Activated CD8-positive, alpha-beta T cell treated with anti-CD3 and anti-CD28 coated beads, Interleukin-2, amount 10 ng/mL, durations not matched to agents 7 days and 5 days (primary cell): ENCODE data around the gene IFNA21. TPM values are rescaled to one million over a fixed set of nuclear protein-coding genes. Genes with fewer than 3 reads are reported as not detected.
"Not testable (repeated sequence)": the region's sequence is repeated elsewhere in the genome, so short reads cannot be mapped to it uniquely, and the experiment has no call there.

Experiments used
- ATAC-seq: fragments of 150-1000 bp; cut with Tn5 transposase; one replicate; pipeline ENCODE4 v1.10.0; 2021; ENCODE audit warnings: moderate library complexity
- CTCF ChIA-PET: fragments of 350-600 bp; sonication (Branson Sonifier 250); formaldehyde crosslinking; loops from one replicate; lab custom pipeline; 2021; ENCODE audit warnings: antibody characterized with exemption; lab: Charles Lee
- POLR2A ChIA-PET: fragments of 350-600 bp; sonication (Branson Sonifier 250); formaldehyde crosslinking; loops from one replicate; lab custom pipeline; 2021; ENCODE audit warnings: antibody characterized with exemption; lab: Charles Lee
- DNase-seq: peaks from one replicate; pipeline ENCODE4 v3.0.0-alpha.2; 2020
- H3K27ac Mint-ChIP-seq: one replicate; pipeline ENCODE4 v1.8.0; 2021; ENCODE audit warnings: mild to moderate bottlenecking, mixed read lengths
- H3K27me3 Mint-ChIP-seq: one replicate; pipeline ENCODE4 v1.8.0; 2021; ENCODE audit warnings: low read depth, mixed read lengths
- H3K36me3 Mint-ChIP-seq: one replicate; pipeline ENCODE4 v1.8.0; 2021; ENCODE audit warnings: low read depth, mixed read lengths
- H3K4me1 Mint-ChIP-seq: one replicate; pipeline ENCODE4 v1.8.0; 2021; ENCODE audit warnings: low read depth, mixed read lengths
- H3K4me3 Mint-ChIP-seq: one replicate; pipeline ENCODE4 v1.8.0; 2021; ENCODE audit warnings: mild to moderate bottlenecking, mixed read lengths
- H3K9me3 Mint-ChIP-seq: one replicate; pipeline ENCODE4 v1.8.0; 2022; ENCODE audit warnings: mixed read lengths; ENCODE audit not compliant: insufficient read depth
- total RNA-seq, 2 experiments: library from RNA; stranded (reverse); gene quantifications; one replicate each; pipeline ENCODE4 v1.2.3, GENCODE V29; 2021

IFNA21 gene
- not detected for total RNA-seq

DNA sequence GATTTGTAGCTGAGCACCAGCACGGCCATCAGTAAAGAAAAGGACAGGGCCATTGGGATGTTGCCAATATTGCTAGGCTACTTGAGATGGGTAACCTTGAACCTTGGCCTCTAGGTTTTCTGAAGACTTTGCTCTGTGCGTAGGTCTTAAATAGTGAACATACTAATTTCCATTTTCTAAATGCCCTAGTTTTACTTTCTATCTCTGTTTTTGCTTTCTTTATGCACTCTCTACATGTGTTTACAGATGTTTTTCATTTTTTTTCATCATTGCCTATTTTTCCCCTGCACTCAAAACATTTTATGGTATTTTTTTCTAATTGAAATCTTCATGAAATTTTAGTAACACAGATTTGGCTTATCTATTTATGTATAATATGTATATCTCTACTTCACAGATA lies at the start of gene IFNA21:
Gene IFNA21, minus strand, starts transcription at position 101 of the 400 bp plus-strand sequence. Its CDS starts 48 bp downstream, at position 53.
- H3K4me3 Mint-ChIP-seq, H3K9me3 Mint-ChIP-seq, H3K27ac Mint-ChIP-seq, DNase-seq, POLR2A ChIA-PET, ATAC-seq, H3K27me3 Mint-ChIP-seq: not testable (repeated sequence)
- CTCF ChIA-PET = interaction anchor here (1.2 to 1.8 kb wide), 3 partner anchors 13 to 229 kb away, joined by 4 to 6 read pairs (median 5); no protein-coding TSS in a partner anchor
- Mint-ChIP-seq H3K4me1 (peaks cover 18% of the 10 kb centered on the region), H3K36me3 (peaks cover 12% of the 10 kb centered on the region)

DNA sequence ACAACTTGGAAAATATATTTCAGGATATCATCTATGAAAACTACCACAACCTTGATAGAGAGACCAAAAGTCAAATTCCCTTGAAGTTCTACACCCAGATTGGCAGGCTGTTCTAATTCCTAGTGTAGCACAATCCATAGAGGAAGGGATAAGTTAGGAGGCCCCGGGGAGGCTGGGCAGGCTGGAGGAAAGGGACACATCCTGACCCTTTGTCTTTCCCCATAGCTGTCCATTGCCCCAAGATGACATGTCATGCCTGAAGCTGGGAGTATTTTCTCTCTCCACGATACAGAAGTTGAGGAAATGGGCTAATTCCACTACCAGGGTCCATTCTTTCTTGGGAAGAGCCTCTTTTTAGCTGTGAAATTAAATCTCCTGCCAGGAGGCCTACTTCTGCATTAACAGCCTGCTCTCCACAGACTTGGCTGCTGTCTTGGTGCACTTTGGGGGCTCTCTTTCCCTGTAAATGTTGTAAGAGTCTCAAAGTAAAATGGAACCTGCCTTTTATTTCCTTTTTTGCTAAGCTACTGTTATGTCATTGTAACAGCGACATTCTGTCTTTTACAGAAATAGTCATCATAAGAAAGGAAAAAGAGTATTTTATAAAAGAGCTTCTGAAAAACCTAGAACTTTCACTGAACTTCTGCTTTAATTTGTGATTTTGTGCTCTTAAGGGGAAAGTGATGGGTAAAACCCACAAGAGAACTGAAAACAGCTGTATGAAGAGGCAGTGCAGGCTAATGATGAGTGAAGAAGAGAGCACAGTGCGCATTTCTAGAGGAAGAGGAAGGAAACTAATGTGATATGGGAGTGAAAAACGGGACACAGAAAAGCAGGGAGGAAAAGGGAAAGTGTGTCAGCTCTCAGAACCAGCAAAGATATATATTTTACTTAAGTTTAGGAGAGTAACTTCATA lies 47.2 kb upstream of the IFNA21 start:
- peak; percentile 57 for ATAC-seq
- H3K4me1 Mint-ChIP-seq, POLR2A ChIA-PET, H3K4me3 Mint-ChIP-seq, H3K27ac Mint-ChIP-seq, DNase-seq, H3K9me3 Mint-ChIP-seq, H3K36me3 Mint-ChIP-seq: not testable (repeated sequence)
- CTCF ChIA-PET = interaction anchor here (0.7 to 1.8 kb wide), 20 partner anchors 9 to 1317 kb away, joined by 3 to 16 read pairs (median 4); no protein-coding TSS in a partner anchor
- H3K27me3 Mint-ChIP-seq = peaks cover 25% of the 10 kb centered on the region

DNA sequence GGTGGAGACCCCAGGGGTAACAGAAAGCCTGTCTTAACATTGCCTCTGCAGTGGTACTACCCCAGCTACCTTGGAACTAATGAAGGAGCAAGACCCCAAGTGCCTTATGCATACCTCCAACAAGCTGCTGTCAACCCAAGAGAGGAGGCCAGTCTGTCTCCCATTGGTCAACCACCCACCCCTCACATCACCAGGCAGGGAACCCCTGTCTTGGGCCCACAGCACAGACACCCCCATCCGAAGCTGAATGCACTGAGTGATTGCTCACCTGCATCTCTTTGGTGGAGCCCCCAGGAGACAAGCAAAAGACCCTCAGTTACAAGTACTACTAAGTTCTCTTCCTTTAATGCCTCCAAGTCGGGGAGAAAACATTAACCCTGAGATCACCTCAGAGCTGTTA lies 45.7 kb upstream of the IFNA21 start:
- H3K4me3 Mint-ChIP-seq, DNase-seq, H3K4me1 Mint-ChIP-seq, H3K36me3 Mint-ChIP-seq, POLR2A ChIA-PET, H3K9me3 Mint-ChIP-seq, H3K27ac Mint-ChIP-seq, ATAC-seq: not testable (repeated sequence)
- H3K27me3 Mint-ChIP-seq = peaks cover 15% of the 10 kb centered on the region
- CTCF ChIA-PET = interaction anchor here (1.3 to 2.1 kb wide), 3 partner anchors 17 to 222 kb away, joined by 4 to 9 read pairs (median 4); no protein-coding TSS in a partner anchor

DNA sequence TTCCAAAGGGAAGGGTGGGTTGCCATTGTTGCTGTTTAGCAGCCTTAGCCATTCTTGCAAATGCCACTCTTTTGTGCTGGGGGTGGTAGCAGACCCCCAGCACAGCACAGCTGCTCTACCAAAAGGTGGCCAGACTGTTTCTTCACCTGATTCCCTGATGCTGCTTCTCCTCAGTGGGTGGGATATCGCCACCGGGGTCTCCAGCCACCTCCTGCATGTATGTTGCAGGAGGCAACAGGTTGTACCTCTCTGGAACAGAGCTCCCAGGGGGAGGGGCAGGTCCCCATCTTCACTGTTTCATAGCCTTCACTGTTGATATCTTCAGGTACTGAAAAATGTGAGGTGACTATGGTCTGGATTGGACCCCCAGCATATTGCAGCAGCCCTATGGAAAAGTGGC lies 44.3 kb upstream of the IFNA21 start:
- CTCF ChIA-PET = interaction anchor here (2.1 kb wide), 1 partner anchor 15 kb away, joined by 9 read pairs; no protein-coding TSS in a partner anchor
- not testable (repeated sequence) for H3K9me3 Mint-ChIP-seq, ATAC-seq, H3K4me1 Mint-ChIP-seq, DNase-seq, H3K27ac Mint-ChIP-seq, H3K36me3 Mint-ChIP-seq, H3K4me3 Mint-ChIP-seq
- peaks cover 10% of the 10 kb centered on the region for H3K27me3 Mint-ChIP-seq
- POLR2A ChIA-PET = interaction anchor here (0.6 kb wide), 1 partner anchor 448 kb away, joined by 3 read pairs; no protein-coding TSS in a partner anchor

DNA sequence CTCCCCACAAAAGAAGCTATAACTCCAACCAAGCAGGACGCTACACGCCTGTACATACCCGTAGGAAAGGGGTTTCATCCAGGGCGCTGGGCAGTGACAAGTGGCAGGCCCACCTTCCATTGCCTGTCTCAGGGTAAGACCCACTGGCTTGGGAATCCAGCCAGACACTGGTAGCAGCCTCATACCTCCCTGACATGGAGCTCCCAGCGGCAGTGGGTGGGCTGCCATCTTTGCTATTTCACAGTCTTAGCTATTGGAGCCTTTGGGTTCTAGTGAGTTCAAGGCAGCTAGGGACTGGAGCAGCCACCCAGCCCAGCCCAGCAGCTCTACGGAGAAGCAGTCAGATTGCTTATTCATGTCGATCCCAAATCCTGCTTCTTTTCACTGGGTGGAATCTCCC lies 43.9 kb upstream of the IFNA21 start:
- Mint-ChIP-seq H3K9me3 (no peaks in the 10 kb centered on the region), H3K36me3 (no peaks in the 10 kb centered on the region), H3K4me1 (peaks cover 3% of the 10 kb centered on the region), H3K27ac (no peak overlapping the region), H3K27me3 (peaks cover 9% of the 10 kb centered on the region), H3K4me3 (no peak overlapping the region)
- POLR2A ChIA-PET = interaction anchor here (0.6 kb wide), 1 partner anchor 448 kb away, joined by 3 read pairs; no protein-coding TSS in a partner anchor
- ATAC-seq (no peak), DNase-seq (no peak)
- CTCF ChIA-PET = no interaction called here

DNA sequence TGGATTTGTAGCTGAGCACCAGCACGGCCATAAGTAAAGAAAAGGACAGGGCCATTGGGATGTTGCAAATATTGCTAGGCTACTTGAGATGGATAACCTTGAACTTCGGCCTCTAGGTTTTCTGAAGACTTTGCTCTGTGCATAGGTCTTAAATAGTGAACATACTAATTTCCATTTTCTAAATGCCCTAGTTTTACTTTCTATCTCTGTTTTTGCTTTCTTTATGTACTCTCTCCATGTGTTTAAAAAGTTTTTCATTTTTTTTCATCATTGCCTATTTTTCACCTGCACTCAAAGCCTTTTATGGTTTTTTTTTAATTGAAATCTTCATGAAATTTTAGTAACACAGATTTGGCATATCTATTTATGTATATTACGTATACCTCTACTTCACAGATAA lies 40.6 kb upstream of the IFNA21 start, which contains the start of gene IFNA10:
Gene IFNA10, minus strand, starts transcription at position 101 of the 400 bp plus-strand sequence. Its CDS starts 46 bp downstream, at position 55.
- H3K4me1 Mint-ChIP-seq, H3K36me3 Mint-ChIP-seq: not testable (repeated sequence)

DNA sequence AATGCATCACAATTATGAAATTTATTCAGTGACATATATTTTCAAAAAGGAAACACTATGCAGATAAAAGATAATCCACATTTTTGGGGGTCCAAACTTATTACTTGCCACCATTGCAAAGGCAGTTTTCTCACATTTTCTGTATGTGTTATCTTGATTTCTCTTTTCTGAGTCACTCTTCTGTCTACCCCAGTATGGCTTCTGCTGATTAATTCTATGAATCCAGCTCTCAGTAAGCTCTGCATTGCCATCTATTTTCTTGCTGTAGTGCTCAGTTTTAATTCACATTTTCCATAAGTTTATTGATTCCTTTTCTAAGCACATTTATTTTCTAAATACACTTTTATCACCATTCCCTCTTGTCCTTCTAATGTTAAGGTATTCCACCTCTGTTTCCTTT lies 38.7 kb upstream of the IFNA21 start:
- ChIA-PET CTCF (interaction anchor here (1.3 kb wide), 1 partner anchor 8 kb away, joined by 3 read pairs; no protein-coding TSS in a partner anchor), POLR2A (no interaction called here)
- H3K36me3 Mint-ChIP-seq = no peaks in the 10 kb centered on the region
- H3K4me3 Mint-ChIP-seq = no peak overlapping the region
- DNase-seq = no peak
- ATAC-seq = no peak
- H3K4me1 Mint-ChIP-seq = no peaks in the 10 kb centered on the region
- H3K27me3 Mint-ChIP-seq = peaks cover 26% of the 10 kb centered on the region
- no peaks in the 10 kb centered on the region for H3K9me3 Mint-ChIP-seq
- no peak overlapping the region for H3K27ac Mint-ChIP-seq

More for the DNA sequence above, 40.6 kb upstream of the IFNA21 start, which contains the start of gene IFNA10:
- H3K9me3 Mint-ChIP-seq, H3K4me3 Mint-ChIP-seq, DNase-seq, H3K27ac Mint-ChIP-seq, POLR2A ChIA-PET, ATAC-seq: not testable (repeated sequence)
- H3K27me3 Mint-ChIP-seq = peaks cover 17% of the 10 kb centered on the region
- CTCF ChIA-PET = interaction anchor here (1.2 kb wide), 1 partner anchor 12 kb away, joined by 5 read pairs; no protein-coding TSS in a partner anchor

DNA sequence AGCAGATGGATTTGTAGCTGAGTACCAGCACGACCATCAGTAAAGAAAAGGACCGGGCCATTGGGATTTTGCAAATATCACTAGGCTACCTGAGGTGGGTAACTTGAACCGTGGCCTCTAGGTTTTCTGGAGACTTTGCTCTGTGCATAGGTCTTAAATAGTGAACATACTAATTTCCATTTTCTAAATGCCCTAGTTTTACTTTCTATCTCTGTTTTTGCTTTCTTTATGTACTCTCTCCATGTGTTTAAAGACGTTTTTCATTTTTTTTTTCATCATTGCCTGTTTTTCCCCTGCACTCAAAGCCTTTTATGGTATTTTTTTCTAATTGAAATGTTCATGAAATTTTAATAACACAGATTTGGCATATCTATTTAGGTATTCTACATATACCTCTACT lies 35.6 kb upstream of the IFNA21 start, which contains the start of gene IFNA7:
Gene IFNA7, minus strand, starts transcription at position 101 of the 400 bp plus-strand sequence. Its CDS starts 40 bp downstream, at position 61.
- H3K4me3 Mint-ChIP-seq, CTCF ChIA-PET, H3K36me3 Mint-ChIP-seq, ATAC-seq, H3K4me1 Mint-ChIP-seq, H3K27ac Mint-ChIP-seq, POLR2A ChIA-PET, DNase-seq, H3K9me3 Mint-ChIP-seq: not testable (repeated sequence)
- peaks cover 35% of the 10 kb centered on the region for H3K27me3 Mint-ChIP-seq

DNA sequence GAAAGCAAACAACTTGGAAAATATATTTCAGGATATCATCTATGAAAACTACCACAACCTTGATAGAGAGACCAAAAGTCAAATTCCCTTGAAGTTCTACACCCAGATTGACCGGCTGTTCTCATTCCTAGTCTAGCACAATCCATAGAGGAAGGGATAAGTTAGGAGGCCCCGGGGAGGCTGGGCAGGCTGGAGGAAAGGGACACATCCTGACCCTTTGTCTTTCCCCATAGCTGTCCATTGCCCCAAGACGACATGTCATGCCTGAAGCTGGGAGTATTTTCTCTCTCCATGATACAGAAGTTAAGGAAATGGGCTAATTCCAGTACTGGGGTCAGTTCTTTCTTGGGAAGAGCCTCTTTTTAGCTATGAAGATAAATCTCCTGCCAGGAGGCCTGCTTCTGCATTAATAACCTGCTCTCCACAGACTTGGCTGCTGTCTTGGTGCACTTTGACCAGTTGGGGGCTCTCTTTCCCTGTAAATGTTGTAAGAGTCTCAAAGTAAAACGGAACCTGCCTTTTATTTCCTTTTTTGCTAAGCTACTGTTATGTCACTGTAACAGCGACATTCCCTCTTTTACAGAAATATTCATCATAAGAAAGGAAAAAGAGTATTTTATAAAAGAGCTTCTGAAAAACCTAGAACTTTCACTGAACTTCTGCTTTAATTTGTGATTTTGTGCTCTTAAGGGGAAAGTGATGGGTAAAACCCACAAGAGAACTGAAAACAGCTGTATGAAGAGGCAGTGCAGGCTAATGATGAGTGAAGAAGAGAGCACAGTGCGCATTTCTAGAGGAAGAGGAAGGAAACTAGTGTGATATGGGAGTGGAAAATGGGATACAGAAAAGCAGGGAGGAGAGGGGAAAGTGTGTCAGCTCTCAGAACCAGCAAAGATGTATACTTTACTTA lies 28.7 kb upstream of the IFNA21 start:
- peak; percentile 94 for ATAC-seq
- DNase-seq = peak; percentile 69
- Mint-ChIP-seq H3K4me3 (peak overlapping the region; percentile 33), H3K27me3 (peaks cover 19% of the 10 kb centered on the region)
- H3K9me3 Mint-ChIP-seq, H3K4me1 Mint-ChIP-seq, H3K36me3 Mint-ChIP-seq, POLR2A ChIA-PET, H3K27ac Mint-ChIP-seq: not testable (repeated sequence)
- CTCF ChIA-PET = interaction anchor here (0.6 to 2.7 kb wide), 52 partner anchors 9 to 883 kb away, joined by 3 to 26 read pairs (median 5); partner anchors contain the start of genes IFNA14 and KLHL9

DNA sequence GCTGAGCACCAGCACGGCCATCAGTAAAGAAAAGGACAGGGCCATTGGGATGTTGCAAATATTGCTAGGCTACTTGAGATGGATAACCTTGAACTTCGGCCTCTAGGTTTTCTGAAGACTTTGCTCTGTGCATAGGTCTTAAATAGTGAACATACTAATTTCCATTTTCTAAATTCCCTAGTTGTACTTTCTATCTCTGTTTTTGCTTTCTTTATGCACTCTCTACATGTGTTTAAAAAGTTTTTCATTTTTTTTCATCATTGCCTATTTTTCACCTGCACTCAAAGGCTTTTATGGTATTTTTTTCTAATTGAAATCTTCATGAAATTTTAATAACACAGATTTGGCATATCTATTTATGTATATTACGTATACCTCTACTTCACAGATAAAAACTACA lies 21.0 kb upstream of the IFNA21 start, which contains the start of gene IFNA4:
Gene IFNA4, minus strand, starts transcription at position 101 of the 400 bp plus-strand sequence. Its CDS starts 56 bp downstream, at position 45.
- H3K4me3 Mint-ChIP-seq, H3K27ac Mint-ChIP-seq, H3K36me3 Mint-ChIP-seq, H3K9me3 Mint-ChIP-seq, DNase-seq, POLR2A ChIA-PET, CTCF ChIA-PET, ATAC-seq: not testable (repeated sequence)
- peaks cover 13% of the 10 kb centered on the region for H3K27me3 Mint-ChIP-seq
- H3K4me1 Mint-ChIP-seq = peaks cover 10% of the 10 kb centered on the region
